GM19025 (cell line): Measurements from ENCODE around the gene GMDS.
"Not testable (repeated sequence)": the region's sequence is repeated elsewhere in the genome, so short reads cannot be mapped to it uniquely, and the experiment has no call there.

ENCODE experiments used
- ATAC-seq: cut with Tn5 transposase; IDR thresholded peaks from one replicate; pipeline ENCODE4 v1.9.1; 2021; ENCODE audit warnings: mild to moderate bottlenecking, low read depth, moderate library complexity; ENCODE audit not compliant: unreplicated experiment

Gene GMDS

DNA sequence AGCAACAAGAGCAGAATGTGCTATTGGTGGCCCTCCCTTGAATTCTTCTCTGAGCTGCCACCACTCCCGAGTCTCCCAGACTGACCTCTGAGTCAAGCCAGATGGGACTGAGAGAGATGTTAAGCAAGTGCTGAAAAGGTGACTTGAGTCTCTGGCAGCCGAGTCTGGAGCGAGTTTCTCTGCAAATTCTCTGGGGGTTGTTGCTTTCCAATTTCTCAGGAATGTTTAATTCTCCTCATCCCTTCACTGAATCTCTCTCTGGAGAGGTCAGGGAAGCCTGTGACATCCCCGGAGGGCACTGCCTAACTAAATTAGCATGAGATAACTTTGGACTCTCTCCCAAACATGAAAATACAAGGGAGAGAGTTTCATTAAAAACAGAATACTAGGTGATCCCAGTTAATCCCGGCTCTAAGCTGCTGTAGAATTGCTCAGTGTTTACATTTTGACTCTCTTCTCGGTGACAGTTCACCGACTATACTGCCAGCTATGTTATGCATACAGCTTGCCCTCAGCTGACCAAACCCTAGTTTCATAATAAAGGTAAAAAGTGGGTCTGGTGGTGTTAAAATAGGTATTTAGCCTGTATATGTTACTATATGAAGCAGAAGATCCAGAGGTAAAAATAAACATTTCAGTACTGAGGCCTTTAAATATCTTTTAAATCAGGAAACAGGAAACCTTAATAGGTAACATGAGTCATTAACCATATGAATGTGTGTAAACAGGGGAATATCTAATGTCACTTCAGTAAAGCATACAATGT is 477.7 kb downstream of the GMDS start:
- no peak for ATAC-seq

DNA sequence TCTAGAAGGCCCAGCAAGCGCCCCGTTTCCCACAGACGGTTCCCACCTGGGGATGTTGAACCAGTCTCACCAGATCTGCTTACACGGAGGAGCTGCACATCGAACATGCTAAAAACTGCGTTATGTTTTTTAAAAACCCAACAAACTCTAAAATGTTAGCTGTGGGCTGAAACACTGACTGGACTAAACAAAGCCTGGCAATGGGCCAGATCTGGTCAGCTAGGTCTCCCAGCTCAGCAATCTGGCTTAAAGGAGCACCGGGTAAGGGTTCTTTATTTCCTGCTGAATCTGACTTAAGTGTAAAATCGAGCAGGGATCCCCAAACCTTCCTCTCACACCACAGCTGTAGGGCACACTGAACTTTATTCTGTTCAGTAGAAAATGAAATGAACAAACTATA is 478.8 kb downstream of the GMDS start:
- ATAC-seq: no peak

DNA sequence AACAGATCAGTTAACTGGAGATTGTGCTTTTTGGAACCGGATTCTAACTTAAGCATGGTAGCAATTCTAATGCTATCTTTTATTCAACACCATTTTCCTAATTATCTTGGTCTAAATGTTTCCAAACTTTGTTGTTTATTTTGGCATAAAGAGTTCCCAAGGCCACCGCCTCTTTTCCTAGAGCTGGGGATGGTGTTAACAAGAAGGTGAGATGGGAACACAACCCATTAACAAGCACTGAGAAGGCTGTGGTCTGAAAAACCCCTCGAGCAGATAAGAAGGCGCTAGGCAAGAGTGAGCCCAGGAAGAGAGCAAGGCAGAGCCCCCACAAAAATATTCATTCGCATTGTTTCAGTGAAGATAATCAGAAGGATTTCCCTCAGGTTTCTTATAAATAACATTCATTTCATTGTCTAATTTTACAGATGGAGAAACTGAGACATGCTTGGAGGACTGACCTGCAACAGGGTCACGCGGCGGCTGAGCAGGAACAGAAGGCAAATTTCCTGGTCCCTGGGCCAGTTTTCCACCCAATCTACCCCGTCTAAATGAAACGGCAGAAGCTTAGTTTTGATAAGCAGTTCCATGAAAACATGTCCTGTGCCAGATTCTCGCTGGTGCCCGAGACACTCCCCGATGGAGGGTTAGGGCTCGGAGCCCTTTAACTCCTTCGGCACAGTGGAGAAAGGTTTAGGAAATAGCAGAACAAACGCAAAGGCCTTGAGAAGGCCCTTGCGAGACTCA is 480.1 kb downstream of the GMDS start:
- no peak for ATAC-seq

DNA sequence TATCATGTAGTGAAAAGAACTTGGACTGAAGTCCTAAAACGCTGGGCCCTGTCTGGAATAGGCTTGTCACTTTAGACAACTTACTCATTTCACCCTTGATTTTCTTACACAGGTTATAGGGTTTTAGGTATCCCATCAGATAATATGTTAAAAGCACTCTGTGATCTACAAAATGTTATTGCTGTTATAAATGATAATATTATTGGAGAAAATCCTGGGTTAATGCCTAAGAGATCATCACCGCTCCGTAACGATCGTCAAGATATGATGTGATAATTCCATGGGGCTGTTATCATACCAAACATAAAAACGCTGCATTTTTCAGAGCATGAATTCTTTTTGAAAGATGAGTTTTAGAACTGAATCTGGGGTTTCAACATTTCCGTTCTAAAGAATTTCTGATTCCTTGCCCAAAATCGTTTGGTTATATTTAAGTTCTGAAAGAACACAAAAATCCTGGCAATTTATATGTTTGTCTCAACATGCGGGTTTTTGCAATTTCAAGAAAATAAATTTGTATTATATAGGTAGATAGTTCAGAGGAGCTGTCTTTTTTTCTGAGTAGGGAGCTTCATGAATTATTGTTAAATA is 480.9 kb downstream of the GMDS start:
- no peak for ATAC-seq

DNA sequence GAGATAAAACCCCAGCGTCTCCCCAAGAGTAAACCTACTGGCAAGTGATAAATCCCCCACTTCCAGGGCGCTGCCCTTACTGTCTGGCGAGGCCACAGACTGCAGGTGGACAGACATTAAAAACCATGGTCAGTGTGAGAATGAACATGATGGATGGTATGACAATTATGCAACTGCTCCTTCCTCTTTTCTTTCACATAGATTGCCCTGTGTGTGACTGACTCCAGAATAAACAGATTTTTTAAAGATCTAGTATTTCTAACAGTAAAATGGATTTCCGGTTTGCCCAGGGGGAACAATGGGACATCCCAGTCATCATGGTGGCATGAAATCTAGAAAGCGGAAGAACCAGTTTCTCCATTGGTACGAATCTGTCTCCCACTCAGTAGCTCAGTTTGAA is 482.0 kb downstream of the GMDS start:
- ATAC-seq: no peak

DNA sequence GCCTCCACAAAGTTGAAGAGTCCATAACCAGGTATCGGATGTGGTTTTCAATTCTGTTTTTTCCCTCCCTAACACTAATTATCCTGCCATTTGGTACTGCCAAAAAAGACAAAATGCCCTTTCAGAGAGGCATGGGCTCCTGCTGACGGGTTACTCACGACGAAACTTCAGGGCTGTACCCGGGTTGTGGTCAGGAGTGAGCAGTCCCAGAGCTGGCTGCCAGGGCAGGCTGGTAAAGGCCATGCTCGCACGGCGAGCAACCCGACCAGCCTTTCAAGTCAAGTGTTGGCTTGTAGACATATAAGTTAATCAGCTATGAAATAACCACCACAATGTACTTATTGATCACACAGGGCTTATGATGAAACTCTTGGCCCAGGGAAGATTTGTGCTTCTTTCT is 483.2 kb downstream of the GMDS start:
- no peak for ATAC-seq

DNA sequence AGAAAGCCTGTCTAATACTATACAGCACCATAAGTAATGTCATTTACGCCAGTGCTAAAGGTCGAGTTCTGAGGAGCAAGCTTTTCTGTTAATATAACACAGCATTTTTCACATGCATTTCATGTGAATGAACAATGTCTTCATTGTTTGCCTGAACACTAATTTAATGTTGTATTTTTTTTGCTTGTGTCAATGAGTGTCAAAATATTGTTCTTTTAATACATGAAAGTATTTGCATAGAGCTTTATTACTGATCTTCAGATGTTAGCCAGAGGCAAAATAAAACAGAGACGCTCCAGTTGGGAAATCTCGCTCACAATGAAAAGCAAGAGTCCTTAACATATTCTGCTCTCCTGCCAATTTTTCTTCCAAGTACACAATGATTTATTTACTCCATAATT is 483.9 kb downstream of the GMDS start:
- no peak for ATAC-seq

DNA sequence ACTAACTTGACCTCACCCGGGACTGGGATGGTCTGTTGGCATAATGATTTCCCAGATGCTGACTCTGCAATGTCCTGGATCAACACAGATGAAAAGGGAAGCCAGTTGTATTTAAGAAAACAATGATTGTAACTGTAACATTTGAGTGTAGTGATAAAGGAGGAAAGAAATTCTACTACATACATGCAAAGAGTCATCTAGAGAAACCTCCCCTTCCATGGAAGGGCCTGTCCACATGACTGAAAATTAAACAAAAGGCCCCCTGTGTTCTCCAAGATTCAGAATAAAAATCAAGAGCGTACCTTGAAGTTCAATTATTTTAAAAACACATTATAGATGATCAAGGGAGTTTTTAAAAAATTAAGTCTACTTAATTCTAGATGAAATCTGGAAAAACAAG is 484.5 kb downstream of the GMDS start:
- no peak for ATAC-seq

DNA sequence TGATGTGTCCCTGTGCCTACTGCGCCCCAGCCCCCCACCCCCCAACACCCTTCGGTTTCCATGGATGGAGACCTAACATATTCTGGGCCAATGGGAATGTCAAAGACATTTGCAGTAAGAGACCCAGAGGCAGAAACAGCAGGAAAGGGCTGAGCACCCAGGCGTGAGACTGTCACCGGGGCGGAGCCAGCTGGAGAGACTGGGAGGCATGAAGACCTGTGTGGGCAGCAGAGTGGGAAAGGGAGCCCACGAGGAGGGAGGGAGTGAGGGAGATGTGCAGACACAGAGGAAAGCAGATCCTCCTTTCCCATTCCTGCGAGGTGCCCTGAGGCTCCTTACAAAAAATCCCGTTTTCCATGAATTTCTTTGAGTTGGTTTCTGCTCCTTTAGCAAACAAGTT is 485.5 kb downstream of the GMDS start:
- ATAC-seq: no peak

DNA sequence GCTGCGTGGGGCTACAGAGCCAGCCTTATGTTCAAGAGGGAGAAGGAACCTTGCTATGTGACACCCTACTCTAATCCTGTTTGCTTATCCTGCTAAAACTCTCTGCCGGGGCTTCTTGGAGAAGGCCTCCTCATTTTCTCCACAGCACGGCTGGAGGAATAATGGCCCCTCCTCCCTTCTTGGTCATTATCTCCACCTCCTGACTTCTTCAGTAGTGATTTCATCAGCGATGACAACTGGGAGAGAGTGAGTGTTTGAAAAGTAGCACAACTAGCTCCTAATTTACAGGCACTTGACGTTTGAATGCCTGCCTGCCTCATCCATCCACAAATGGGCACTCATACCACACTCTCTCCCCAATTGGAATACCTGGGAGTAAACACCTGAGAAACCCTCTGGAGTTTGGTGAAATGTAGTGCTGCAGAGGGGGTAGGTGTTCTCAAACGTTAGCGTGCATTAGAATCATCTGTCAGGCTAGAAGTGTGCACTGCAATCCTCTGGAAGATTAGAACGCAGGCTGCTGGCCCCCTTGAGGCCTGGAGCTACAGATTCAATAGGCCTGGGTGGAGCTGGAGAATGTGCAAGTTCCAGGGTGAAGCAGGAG is 487.2 kb downstream of the GMDS start:
- ATAC-seq: no peak

DNA sequence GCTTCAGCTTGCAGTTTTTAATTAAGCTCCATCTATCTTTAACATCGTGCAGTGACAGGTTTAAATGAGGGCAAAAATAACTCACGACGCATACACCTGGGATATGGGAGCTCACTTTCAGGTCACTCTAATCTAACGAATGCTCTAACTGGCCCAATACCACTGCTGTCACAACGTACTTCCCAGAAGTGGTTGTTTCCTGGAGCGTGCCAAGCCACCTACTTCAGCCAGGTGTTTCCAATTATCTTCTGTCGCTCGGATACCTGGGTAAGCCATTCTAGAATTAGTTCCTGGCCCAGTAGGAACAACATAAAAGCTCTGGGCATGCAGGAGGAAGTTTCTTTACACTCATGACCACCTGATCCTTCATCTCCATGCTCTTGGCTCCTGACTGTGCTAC is 488.3 kb downstream of the GMDS start:
- no peak for ATAC-seq

DNA sequence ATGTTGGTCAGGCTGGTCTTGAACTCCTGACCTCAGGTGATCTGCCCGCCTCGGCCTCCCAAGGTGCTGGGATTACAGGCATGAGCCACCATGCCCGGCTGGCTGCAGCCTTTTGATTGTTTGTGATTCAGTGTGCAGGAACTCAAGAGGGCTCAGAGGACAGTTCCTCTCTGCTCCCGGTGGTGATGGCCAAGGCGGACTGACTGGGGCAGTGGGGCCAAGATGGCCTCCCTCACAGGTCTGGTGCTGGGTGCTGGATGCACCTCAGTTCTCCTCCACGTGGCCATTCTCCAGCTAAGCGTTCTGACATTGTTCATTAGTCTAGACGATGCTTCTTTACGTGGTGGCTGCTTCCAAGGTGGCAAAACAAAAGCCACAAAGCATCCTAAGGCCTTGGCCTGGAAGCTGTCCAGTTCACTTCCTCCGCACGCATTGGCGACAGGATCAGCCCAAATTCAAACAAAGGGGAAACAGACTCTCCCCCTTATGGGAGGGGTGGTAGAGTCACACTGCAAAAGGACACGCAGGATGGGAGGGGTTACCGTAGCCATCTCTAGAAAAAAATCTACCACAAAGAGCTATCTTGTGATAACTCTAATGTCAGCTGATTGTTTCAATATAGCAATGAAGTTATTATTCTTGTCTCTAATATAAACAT is 488.8 kb downstream of the GMDS start:
- no peak for ATAC-seq

DNA sequence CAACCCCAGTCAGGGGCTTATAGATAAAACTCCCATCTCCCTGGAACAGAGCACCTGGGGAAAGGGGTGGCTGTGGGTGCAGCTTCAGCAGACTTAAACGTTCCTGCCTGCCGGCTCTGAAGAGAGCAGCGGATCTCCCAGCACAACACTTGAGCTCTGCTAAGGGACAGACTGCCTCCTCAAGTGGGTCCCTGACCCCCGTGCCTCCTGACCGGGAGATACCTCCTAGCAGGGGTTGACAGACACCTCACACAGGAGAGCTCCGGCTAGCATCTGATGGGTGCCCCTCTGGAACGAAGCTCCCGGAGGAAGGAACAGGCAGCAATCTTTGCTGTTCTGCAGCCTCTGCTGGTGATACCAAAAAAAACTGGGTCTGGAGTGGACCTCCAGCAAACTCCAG is 494.3 kb downstream of the GMDS start:
- not testable (repeated sequence) for ATAC-seq

DNA sequence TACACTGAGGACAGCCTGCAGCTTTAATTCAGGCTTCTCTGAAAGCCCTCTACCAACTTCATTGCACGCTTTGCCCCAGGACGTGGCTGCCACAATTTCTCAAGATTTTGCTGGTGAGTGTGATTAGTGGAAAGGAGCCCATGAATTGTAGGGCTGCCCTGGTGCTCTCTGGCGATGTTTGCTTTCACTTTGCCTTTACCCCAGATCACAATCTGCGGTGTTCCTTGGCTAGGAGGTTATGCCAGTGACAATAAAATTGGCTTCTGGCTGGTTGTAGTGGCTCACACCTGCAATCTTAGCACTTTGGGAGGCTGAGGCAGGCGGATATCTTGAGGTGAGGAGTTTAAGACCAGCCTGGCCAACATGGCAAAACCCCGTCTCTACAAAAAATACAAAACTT is 496.4 kb downstream of the GMDS start:
- ATAC-seq: no peak

DNA sequence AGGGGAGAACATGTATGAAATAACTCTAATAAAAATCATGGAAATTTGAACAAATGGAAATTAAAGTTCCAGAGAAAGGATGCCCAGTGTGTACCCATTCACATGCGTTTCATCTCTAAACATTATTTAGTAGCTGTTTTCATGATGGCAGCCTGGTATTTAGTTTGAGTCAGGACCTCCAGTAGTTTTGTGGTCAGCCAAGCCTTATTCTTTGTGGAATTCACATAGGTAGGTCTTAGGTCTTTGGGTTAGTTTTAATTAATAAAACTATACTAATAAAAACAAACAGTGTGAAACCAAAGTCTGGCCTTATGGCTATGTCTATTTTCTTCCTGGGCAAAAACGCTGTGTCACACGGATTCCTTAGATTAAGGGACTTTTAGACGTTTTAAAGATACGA is 497.9 kb downstream of the GMDS start:
- ATAC-seq: no peak

DNA sequence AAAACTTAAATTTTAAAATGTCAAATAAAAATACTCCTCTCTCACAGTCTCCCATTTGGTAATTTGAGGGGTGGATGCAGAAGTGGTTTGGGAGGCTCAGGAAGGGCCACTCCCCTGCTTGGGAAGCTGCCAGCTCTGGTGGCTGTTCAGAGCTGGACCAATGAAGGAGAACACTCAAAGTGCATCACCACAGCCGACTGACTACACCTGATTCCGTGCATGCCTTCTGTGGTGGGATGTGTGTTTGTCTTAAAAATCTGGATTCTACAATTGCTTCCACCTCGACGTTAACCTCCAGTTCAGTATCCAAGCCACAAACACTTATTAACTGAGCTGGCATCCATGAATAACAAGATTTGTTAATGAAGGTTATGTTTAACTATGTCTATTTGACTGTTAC is 498.4 kb downstream of the GMDS start:
- no peak for ATAC-seq

DNA sequence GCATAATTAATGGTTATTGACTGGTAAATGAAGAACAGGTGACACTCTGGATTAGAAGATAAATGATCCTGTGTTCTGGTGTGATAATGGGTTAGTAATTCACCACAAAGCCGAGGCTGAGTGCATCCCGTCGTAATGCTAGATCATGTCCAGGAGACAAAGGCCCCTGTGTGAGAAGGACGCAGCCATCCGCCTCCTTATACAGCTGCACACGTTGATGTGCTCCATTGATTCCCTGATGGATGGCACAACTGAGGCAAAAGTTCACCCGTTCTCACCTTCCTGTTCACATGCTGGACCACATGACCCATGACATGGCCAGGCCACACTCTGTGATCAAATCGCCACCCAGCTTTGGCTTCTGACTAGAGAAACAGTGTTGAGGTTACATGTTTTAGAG is 499.6 kb downstream of the GMDS start:
- ATAC-seq: no peak

DNA sequence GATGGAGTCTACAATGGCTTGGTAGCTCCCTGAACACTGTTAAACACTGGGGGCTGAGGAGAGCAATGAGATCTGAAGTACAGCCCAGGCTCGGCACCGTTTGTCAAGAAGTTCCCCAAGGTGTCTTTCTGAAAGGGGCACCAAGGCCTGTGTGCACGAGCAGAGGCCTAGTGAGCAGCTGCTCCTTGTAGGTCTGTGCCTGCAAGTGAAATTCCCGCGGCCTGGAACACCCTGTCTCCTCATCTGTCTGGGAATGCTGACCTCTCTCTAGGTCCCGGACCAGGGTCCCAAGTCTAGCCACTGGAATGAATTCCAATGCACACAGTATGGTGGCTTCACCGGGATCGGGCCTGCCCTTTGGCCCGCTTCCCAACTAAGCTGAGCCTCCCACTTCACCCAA is 500.9 kb downstream of the GMDS start:
- no peak for ATAC-seq

DNA sequence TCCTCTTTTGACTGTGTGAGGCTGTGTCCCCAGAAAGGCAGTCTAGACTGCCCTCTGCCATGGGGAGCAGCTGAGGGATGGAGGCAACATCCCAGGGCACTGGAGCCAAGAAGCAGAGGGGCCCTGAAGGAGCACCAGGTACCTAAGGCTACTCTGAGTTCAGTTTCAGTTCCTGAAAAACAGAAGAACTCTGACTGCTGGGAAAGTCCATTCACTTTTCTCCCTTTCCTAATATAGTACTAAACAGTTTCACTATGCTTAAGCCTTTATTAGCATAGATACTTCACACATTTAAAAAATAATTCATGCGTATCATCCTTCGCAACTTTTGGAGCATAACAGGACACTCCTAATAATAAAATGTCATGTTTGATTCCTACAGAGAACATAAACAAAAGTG is 505.7 kb downstream of the GMDS start:
- peak; percentile 76 for ATAC-seq

DNA sequence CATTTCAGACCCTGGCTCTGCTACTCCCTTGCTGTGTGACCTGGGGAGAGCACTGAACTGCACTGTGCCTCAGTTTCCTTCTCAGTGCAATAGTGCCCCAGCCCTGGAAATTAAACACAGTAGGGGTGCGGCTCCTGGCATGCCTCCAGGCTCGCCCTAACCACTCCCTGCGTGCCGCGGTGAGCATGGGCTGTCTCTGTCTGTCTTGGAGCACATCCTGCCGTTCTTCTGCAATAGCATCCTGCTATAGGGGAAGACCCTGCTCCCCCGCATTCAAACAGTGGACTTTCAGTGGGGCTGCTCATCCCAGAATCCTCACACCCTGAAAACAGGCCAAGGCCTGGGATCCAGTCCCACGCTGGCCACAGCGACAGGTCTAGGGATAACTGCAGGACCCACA is 506.2 kb downstream of the GMDS start:
- ATAC-seq: peak; percentile 33

DNA sequence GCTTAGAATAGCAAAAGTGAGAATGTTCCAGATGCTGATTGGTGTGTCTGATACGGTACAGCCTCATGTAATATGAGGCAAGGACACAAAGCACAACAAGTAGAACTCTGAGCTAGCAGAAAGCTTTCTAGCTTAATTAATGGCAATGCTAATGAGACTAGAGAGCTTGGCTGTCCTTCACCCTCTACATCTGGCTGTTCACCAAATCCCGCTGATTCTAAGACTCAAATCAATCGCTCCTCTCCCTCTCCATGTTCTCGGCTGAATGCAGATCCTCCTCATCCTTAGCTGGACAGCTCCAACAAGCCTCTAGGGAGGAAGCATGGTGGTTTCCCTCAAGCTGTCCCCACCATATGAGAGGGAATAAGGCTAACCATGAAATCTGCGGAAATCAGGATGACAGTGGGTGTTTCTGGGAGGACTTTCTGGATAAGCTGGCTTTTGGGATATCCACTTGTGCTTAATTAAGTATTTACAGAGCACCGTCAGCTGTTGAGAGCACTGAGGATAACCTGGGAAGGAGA is 506.8 kb downstream of the GMDS start:
- no peak for ATAC-seq
